IMR-90 (cell line): Measurements from ENCODE around the gene NDEL1. TPM values are rescaled to one million over a fixed set of nuclear protein-coding genes. Genes with fewer than 3 reads are reported as not detected.

ENCODE experiments used
- ATAC-seq: fragments of 200-7000 bp; cut with Tn5 transposase; 2 replicates; pipeline ENCODE4 v1.9.1; 2020; ENCODE audit warnings: low read depth, mild to moderate bottlenecking, moderate library complexity
- BruUV-seq: library from RNA; stranded (reverse); fragments of 400-500 nt; replicated peaks from 2 replicates; lab custom pipeline; 2021; lab: Mats Ljungman, UMichigan
- CTCF ChIA-PET: fragments of 300-600 bp; formaldehyde crosslinking; extraction: SDS; loops from one replicate; lab custom pipeline; 2021; ENCODE audit warnings: antibody characterized with exemption; lab: Yijun Ruan, JAX
- POLR2A ChIA-PET: fragments of 300-600 bp; sonication (Branson Sonifier 250); formaldehyde crosslinking; loops from one replicate; lab custom pipeline; 2022; ENCODE audit warnings: antibody characterized with exemption; ENCODE audit not compliant: unreplicated experiment; lab: Charles Lee
- DNase-seq: peaks from one replicate; pipeline ENCODE4 v3.0.0; 2013
- H2AFZ ChIP-seq: replicated peaks from 2 replicates; pipeline ENCODE3; 2013; ENCODE audit warnings: low read length, mild to moderate bottlenecking; ENCODE audit not compliant: poor library complexity
- H2AK5ac ChIP-seq: 2 replicates; pipeline ENCODE4 v1.6.1; 2013; ENCODE audit warnings: low read depth, low read length, inconsistent platforms
- H2AK9ac ChIP-seq: replicated peaks from 2 replicates; pipeline ENCODE3; 2013; ENCODE audit warnings: mild to moderate bottlenecking, low read depth, low read length, moderate library complexity; ENCODE audit not compliant: poor library complexity
- H2BK120ac ChIP-seq: 2 replicates; pipeline ENCODE4 v1.6.1; 2013; ENCODE audit warnings: low read depth, low read length, inconsistent platforms
- H2BK15ac ChIP-seq: 3 replicates; pipeline ENCODE4 v1.6.1; 2013; ENCODE audit warnings: low read depth, low read length, inconsistent platforms
- H2BK20ac ChIP-seq: 2 replicates; pipeline ENCODE4 v1.6.1; 2013; ENCODE audit warnings: low read depth, mild to moderate bottlenecking, inconsistent platforms, low read length, moderate library complexity
- H2BK5ac ChIP-seq: 2 replicates; pipeline ENCODE4 v1.6.1; 2013; ENCODE audit warnings: mild to moderate bottlenecking, low read depth, low read length, inconsistent platforms; ENCODE audit not compliant: poor library complexity, severe bottlenecking
- H3K14ac ChIP-seq: replicated peaks from 2 replicates; pipeline ENCODE4 v1.6.1; 2013; ENCODE audit warnings: low read depth, low read length, inconsistent platforms
- H3K18ac ChIP-seq: 2 replicates; pipeline ENCODE4 v1.6.1; 2013; ENCODE audit warnings: low read depth, low read length, control low read depth
- H3K23ac ChIP-seq: 2 replicates; pipeline ENCODE4 v1.6.1; 2013; ENCODE audit warnings: low read depth, low read length, inconsistent platforms
- H3K27ac ChIP-seq: 2 replicates; pipeline ENCODE4 v1.5.1; 2013; ENCODE audit warnings: mild to moderate bottlenecking, control low read depth, low read length; ENCODE audit not compliant: insufficient read depth
- H3K27me3 ChIP-seq: 2 replicates; pipeline ENCODE4 v1.6.1; 2013; ENCODE audit warnings: low read length; ENCODE audit not compliant: control insufficient read depth, insufficient read depth
- H3K36me3 ChIP-seq: 2 replicates; pipeline ENCODE4 v1.6.1; 2013; ENCODE audit warnings: low read length, mixed read lengths; ENCODE audit not compliant: control insufficient read depth, insufficient read depth
- H3K4ac ChIP-seq: 2 replicates; pipeline ENCODE4 v1.6.1; 2013; ENCODE audit warnings: low read depth, low read length, inconsistent platforms
- H3K4me1 ChIP-seq: 2 replicates; pipeline ENCODE4 v1.6.1; 2013; ENCODE audit warnings: low read length, mixed read lengths; ENCODE audit not compliant: control insufficient read depth, insufficient read depth
- H3K4me2 ChIP-seq: 2 replicates; pipeline ENCODE4 v1.6.1; 2013; ENCODE audit warnings: low read depth, mild to moderate bottlenecking, control low read depth, low read length, moderate library complexity
- H3K4me3 ChIP-seq: 2 replicates; pipeline ENCODE4 v1.5.1; 2013; ENCODE audit warnings: low read depth, mild to moderate bottlenecking, control low read depth, low read length, moderate library complexity; ENCODE audit not compliant: insufficient read depth
- H3K56ac ChIP-seq: 2 replicates; pipeline ENCODE4 v1.6.1; 2013; ENCODE audit warnings: low read length, inconsistent platforms; ENCODE audit not compliant: insufficient read depth; ENCODE audit errors: extremely low read depth
- H3K79me1 ChIP-seq, 2 experiments: 2 replicates each; pipeline ENCODE4 v1.6.1; 2013; ENCODE audit warnings: low read length in 2 of 2, inconsistent platforms in 1 of 2, low read depth in 1 of 2
- H3K9ac ChIP-seq: 2 replicates; pipeline ENCODE4 v1.6.1; 2013; ENCODE audit warnings: low read depth, low read length, control low read depth
- H3K9me1 ChIP-seq: 2 replicates; pipeline ENCODE4 v1.6.1; 2013; ENCODE audit warnings: low read length, inconsistent platforms; ENCODE audit not compliant: insufficient read depth
- H3K9me3 ChIP-seq: 2 replicates; pipeline ENCODE4 v1.6.1; 2013; ENCODE audit warnings: low read length; ENCODE audit not compliant: control insufficient read depth, insufficient read depth
- H4K20me1 ChIP-seq: 2 replicates; pipeline ENCODE4 v1.6.1; 2013; ENCODE audit warnings: low read length, inconsistent platforms; ENCODE audit not compliant: insufficient read depth
- H4K5ac ChIP-seq: 2 replicates; pipeline ENCODE4 v1.6.1; 2013; ENCODE audit warnings: mild to moderate bottlenecking, low read depth, low read length, control low read depth
- H4K8ac ChIP-seq, 2 experiments: 2 replicates each; pipeline ENCODE4 v1.6.1; 2013; ENCODE audit warnings: low read depth in 2 of 2, low read length in 2 of 2, control low read depth in 1 of 2, inconsistent platforms in 1 of 2
- H4K91ac ChIP-seq: 2 replicates; pipeline ENCODE4 v1.6.1; 2013; ENCODE audit warnings: low read depth, low read length, inconsistent platforms; ENCODE audit not compliant: insufficient read depth
- NFE2L2 ChIP-seq: fragments of 150-350 bp; IDR thresholded peaks from 2 replicates; pipeline ENCODE4 v1.6.1; 2016; ENCODE audit warnings: low read depth, mild to moderate bottlenecking, low read length
- RFX5 ChIP-seq: IDR thresholded peaks from 2 replicates; pipeline ENCODE4 v1.8.0; 2012; ENCODE audit warnings: low read depth, mild to moderate bottlenecking, low read length, moderate library complexity
- WGBS, 2 experiments: methylation state at CpG; one replicate each; pipeline versions ENCODE4 v1.1.5 to v1.1.7; 2013; ENCODE audit warnings: missing lambda C conversion rate in 2 of 2; ENCODE audit not compliant: insufficient read length in 1 of 2; ENCODE audit errors: extremely low coverage in 2 of 2; 5-methylcytosine and 5-hydroxymethylcytosine counted together
- dilution Hi-C: fragments of 300-500 bp; cut with HindIII; formaldehyde crosslinking; loops from one replicate; pipeline ENCODE4 v1.14.3; 2018; ENCODE audit warnings: low sequenced_read_pairs; ENCODE audit not compliant: unreplicated experiment
- in situ Hi-C: fragments of 300-500 bp; cut with MboI; formaldehyde crosslinking; loops from 3 replicates; pipeline ENCODE4 v1.14.3; 2019; ENCODE audit warnings: low sequenced_read_pairs, inconsistent platforms, mixed read lengths
- intact Hi-C: fragments of 100-400 bp; cut with micrococcal nuclease; formaldehyde crosslinking; loops from 2 replicates; pipeline ENCODE4 v1.10.0; 2022
- polyA plus RNA-seq, 3 experiments: library from polyadenylated mRNA; depleted of rRNA; stranded (reverse); fragments of >200 nt; gene quantifications; 2 replicates each; pipeline ENCODE4 v1.2.3, GENCODE V29; 2012; ENCODE audit warnings: low replicate concordance in 1 of 3
- total RNA-seq: library from RNA; depleted of rRNA; stranded (reverse); fragments of >200 nt; gene quantifications from 2 replicates; pipeline ENCODE4 v1.2.3, GENCODE V29; 2012

Gene NDEL1
- total and polyA plus RNA-seq, 2 of the 4 experiments (the other 2 are of a cell fraction): 28.9 to 95.6 TPM

GRCh38 chr17:8494021-8494420 lies 58.3 kb downstream of the NDEL1 start:
- dilution Hi-C loops: no loop called here
- H3K9me1 ChIP-seq: no peaks in the 10 kb centered on the region

More at GRCh38 chr17:8494021-8494420, 58.3 kb downstream of the NDEL1 start:
- Histone ChIP-seq H3K4me1 (no peaks in the 10 kb centered on the region), H3K4me2 (no peak overlapping the region), H2BK20ac (no peak overlapping the region), H3K36me3 (peaks cover 57% of the 10 kb centered on the region), H2BK120ac (no peak overlapping the region), H2BK5ac (no peak overlapping the region), H4K91ac (no peak overlapping the region), H3K18ac (no peak overlapping the region), H2AK5ac (no peak overlapping the region), H3K4ac (no peak overlapping the region), H3K79me1 (no peaks in the 10 kb centered on the region; a peak in 2 of 4 replicates), H2AK9ac (no peak overlapping the region), H3K56ac (no peak overlapping the region), H3K4me3 (no peak overlapping the region), H4K8ac (no peak overlapping the region), H3K27me3 (no peaks in the 10 kb centered on the region), H3K9ac (no peak overlapping the region), H2AFZ (no peak overlapping the region), H3K14ac (no peak overlapping the region), H3K9me3 (no peaks in the 10 kb centered on the region), H3K23ac (no peak overlapping the region), H2BK15ac (no peak overlapping the region), H3K27ac (no peak overlapping the region), H4K5ac (no peak overlapping the region), H4K20me1 (no peaks in the 10 kb centered on the region)
- DNase-seq (no peak), ATAC-seq (no peak)
- in situ Hi-C loops (no loop called here), intact Hi-C loops (no loop called here)
- TF ChIP-seq RFX5 (no peak), NFE2L2 (no peak)
- POLR2A ChIA-PET: no interaction called here
- BruUV-seq: no TSS peak
- CTCF ChIA-PET: interaction anchor here (1.1 kb wide), 1 partner anchor 8 kb away, joined by 5 read pairs; no protein-coding TSS in a partner anchor
- no CpG with 5 or more reads among the region's 12 CpGs for WGBS, 2 experiments
